ENCODE measurements around the gene TALDO1. TPM values are rescaled to one million over a fixed set of nuclear protein-coding genes. Genes with fewer than 3 reads are reported as not detected.

Gene TALDO1
- total and polyA plus RNA-seq, 3 experiments from 2014 or later, result 184 to 246 (median 245) TPM

DNA sequence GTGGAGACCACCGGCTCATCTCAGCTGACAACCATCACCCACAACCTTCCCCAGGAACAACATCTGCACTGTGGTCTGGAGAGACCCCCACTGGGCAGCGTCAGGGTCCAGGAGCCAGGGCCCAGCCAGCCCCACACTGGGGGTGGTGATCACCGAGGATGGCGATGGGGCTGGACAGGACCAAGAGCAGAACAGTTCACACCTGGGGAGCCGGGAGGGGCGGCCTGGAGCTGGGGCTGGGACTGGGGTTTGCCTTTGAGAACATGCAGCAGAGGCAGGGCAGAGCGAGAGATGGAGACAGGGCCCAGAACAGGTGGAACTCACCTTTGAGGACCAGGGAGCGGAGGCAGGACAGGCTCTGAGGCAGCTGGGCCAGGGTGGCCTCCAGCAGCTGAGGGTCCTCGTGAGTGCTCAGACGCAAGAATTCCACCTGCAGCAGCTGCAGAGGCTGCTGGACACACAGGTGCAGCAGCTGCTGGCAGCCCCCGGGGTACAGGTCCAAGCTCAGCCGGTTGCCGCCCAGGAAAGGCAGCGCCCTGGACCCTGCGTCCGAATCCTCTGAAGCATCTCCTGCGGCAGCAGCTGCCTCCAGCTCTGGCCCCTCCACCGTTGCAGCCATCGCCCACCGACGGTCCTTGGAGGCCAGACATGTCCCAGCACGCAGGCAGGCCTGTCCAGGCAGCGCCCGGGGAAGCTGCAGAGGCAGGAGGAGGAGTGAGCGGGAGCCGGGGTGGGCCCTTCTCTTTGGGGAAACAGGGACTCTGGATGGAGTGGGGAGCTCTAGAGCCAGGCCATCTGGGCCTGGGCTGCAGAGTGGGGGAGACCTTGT lies 56.7 kb downstream of the TALDO1 start:
- Histone ChIP-seq H3K36me3 (ENCODE audit: insufficient read depth, low read length) (no peaks in the 10 kb centered on the region), H3K27ac (ENCODE audit: low read depth, low read length) (peak overlapping the region; percentile 43), H3K27me3 (ENCODE audit: insufficient read depth, low read length, poor library complexity, severe bottlenecking) (no peaks in the 10 kb centered on the region), H3K9me3 (ENCODE audit: low read length) (no peaks in the 10 kb centered on the region), H3K4me1 (ENCODE audit: insufficient read depth, low read length) (peaks cover 19% of the 10 kb centered on the region), H3K4me3 (ENCODE audit: low read length) (peak overlapping the region; percentile 56)
- no peaks in the 10 kb centered on the region for H3K36me3 Mint-ChIP-seq
- peak overlapping the region; percentile 70 to 91 (median 80) for H3K4me3 Mint-ChIP-seq
- H3K9me3 Mint-ChIP-seq, result no peaks in the 10 kb centered on the region
- POLR2A ChIA-PET, result interaction anchor here (0.7 to 1.6 kb wide), 2 partner anchors 16 to 28 kb away, joined by 5 read pairs; partner anchors contain the start of genes CD151 and PNPLA2
- no peaks in the 10 kb centered on the region for H3K27me3 Mint-ChIP-seq
- H3K27ac Mint-ChIP-seq, result peak overlapping the region in 4 of 8 donors; percentile 68 to 92 (median 87)
- peaks cover 13 to 26% (median 13%) of the 10 kb centered on the region in 3 donors for H3K4me1 Mint-ChIP-seq
- DNase-seq, result no peak
- CTCF ChIA-PET, result no interaction called here

DNA sequence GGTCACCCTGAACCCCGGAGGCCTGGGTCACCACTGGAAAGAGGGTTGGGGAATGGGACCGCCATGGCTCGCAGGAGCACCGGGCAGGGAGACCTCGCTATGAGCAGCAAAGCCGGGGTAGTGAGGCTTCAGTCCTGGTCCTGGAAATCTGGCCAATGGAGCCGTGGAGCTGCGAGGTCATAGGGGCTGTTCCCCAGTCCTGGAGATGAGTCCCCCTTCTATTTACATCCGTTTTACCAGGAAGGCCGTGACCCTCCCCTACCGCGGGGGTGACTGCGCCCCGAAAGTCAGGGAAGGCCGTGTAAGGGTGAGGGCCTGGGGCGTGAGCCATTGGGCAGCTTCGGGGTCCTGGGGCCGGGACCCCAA lies 57.3 kb downstream of the TALDO1 start:
- Mint-ChIP-seq H3K36me3 (peaks cover 0 to 2% (median 0%) of the 10 kb centered on the region in 3 donors), H3K4me1 (peaks cover 14 to 29% (median 15%) of the 10 kb centered on the region in 3 donors), H3K9me3 (no peaks in the 10 kb centered on the region), H3K4me3 (peak overlapping the region; percentile 70 to 91 (median 80)), H3K27ac (peak overlapping the region in 5 of 8 donors; percentile 54 to 88 (median 86)), H3K27me3 (no peaks in the 10 kb centered on the region)
- peak overlapping the region; percentile 56 for H3K4me3 ChIP-seq (ENCODE audit: low read length)
- no peaks in the 10 kb centered on the region for H3K27me3 ChIP-seq (ENCODE audit: insufficient read depth, low read length, poor library complexity, severe bottlenecking)
- H3K27ac ChIP-seq (ENCODE audit: low read depth, low read length), result peak overlapping the region; percentile 43
- ChIA-PET POLR2A (interaction anchor here (0.6 to 1.6 kb wide), 4 partner anchors 15 to 156 kb away, joined by 4 to 5 read pairs (median 4); partner anchors contain the start of genes CD151 and PNPLA2), CTCF (interaction anchor here (1.7 kb wide), 1 partner anchor 15 kb away, joined by 5 read pairs; the partner anchor contains the start of gene PNPLA2)
- DNase-seq, result no peak
- H3K4me1 ChIP-seq (ENCODE audit: insufficient read depth, low read length), result peaks cover 19% of the 10 kb centered on the region
- no peaks in the 10 kb centered on the region for H3K9me3 ChIP-seq (ENCODE audit: low read length)
- H3K36me3 ChIP-seq (ENCODE audit: insufficient read depth, low read length), result no peaks in the 10 kb centered on the region

DNA sequence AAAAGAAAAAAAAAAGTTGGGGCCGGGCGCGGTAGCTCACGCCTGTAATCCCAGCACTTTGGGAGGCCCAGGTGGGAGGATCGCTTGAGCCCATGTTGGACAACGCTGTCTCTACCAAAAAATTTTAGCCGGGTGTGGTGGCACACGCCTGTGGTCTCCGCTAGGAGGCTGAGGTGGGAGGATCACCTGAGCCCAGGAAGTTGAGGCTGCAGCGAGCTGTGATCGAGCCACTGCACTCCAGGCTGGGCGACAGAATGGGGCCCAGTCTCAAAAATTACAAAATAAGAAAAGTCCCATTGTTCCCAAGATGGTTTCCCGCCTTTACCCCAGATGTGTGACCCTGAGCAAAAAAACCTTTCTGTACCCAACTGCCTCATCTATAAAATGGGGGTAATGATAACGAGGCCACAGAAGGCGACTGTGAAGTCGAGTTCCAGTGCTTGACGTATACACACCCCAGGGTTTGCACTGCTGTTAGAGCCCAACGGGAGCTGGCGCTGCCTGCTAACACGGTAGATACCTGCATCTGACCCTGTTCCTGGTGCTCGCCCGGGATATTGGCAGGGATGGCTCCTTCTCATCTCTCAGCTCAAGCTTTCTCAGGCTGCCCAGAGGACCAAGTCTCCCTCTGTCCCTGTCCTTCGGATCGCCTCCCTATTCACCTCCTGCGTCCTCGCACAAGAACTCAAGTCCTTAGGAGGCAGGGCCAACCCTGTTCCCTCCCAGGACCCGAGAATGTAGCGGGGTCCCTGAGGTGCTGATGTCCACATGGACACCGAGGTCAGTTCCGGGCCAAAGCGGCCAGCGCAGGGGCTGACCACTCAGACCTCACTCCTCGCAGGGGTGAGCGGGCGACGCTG lies 61.4 kb downstream of the TALDO1 start:
- peak in 3 of 5 donors; percentile 50 to 75 (median 51) for DNase-seq
- Histone ChIP-seq H3K4me3 (ENCODE audit: low read length) (peak overlapping the region; percentile 100), H3K27ac (ENCODE audit: low read depth, low read length) (peak overlapping the region; percentile 92), H3K4me1 (ENCODE audit: insufficient read depth, low read length) (peaks cover 35% of the 10 kb centered on the region), H3K27me3 (ENCODE audit: insufficient read depth, low read length, poor library complexity, severe bottlenecking) (no peaks in the 10 kb centered on the region), H3K9me3 (ENCODE audit: low read length) (no peaks in the 10 kb centered on the region), H3K36me3 (ENCODE audit: insufficient read depth, low read length) (peaks cover 20% of the 10 kb centered on the region)
- ChIA-PET POLR2A (interaction anchor here (0.6 to 2.0 kb wide), 9 partner anchors 10 to 601 kb away, joined by 3 to 38 read pairs (median 3); partner anchors contain the start of genes BET1L, CD151, HRAS and PNPLA2), CTCF (interaction anchor here (1.4 to 1.6 kb wide), 2 partner anchors 11 to 14 kb away, joined by 4 to 5 read pairs; no protein-coding TSS in a partner anchor)
- H3K4me3 Mint-ChIP-seq, result peak overlapping the region; percentile 94 to 100 (median 95)
- peak overlapping the region; percentile 92 to 100 (median 98) for H3K27ac Mint-ChIP-seq
- peaks cover 33 to 59% (median 34%) of the 10 kb centered on the region in 3 donors for H3K4me1 Mint-ChIP-seq
- peaks cover 0 to 35% (median 2%) of the 10 kb centered on the region in 3 donors for H3K36me3 Mint-ChIP-seq
- no peaks in the 10 kb centered on the region for H3K27me3 Mint-ChIP-seq
- no peaks in the 10 kb centered on the region for H3K9me3 Mint-ChIP-seq

DNA sequence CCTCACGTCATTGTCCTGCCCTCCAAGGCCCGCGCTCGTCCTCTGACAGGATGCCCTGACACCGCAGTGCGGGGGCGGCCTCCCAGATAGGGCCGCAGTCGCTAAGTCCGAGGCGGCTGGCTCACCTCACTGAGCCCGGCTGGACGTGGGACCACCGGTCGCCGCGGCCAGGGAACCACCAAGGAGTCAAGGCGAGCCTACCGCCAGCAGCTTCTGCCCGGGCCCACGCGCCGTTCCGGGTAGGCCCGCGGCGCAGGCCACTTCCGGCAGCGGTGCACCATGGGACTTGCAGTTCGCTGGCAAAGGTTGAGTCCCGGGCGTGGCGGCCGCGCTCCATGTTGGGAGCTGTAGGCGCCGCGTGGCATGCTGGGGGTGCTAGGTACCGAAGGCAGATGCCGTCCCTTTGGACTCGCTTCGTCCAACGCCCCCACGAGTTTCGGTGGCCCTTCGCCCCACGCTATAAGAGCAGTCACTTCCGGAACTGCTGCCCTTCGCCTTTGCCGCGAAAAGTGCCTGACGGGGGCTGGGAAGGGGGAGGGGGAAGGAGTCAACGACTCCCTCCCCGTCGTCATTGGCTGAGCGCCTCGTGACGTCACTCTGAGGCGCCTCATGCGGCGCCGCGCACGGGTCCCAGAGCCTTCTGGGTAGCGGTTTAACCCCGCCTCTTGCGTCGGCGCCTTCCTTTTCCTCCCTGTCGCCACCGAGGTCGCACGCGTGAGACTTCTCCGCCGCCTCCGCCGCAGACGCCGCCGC lies 62.2 kb downstream of the TALDO1 start, which contains the start of gene RPLP2:
TSS of gene RPLP2 (plus strand) at position 681 of the 753 bp plus-strand sequence. CDS start 268 bp downstream, outside the sequence.
- Mint-ChIP-seq H3K4me1 (peaks cover 33 to 51% (median 34%) of the 10 kb centered on the region in 3 donors), H3K27ac (peak within 1 kb of the TSS; percentile 97 to 100 (median 98)), H3K27me3 (no peaks in the 10 kb centered on the region), H3K9me3 (no peaks in the 10 kb centered on the region), H3K36me3 (peaks cover 0 to 38% (median 2%) of the 10 kb centered on the region in 3 donors), H3K4me3 (peak within 1 kb of the TSS; percentile 94 to 100 (median 95))
- no peaks in the 10 kb centered on the region for H3K9me3 ChIP-seq (ENCODE audit: low read length)
- H3K4me3 ChIP-seq (ENCODE audit: low read length), result peak within 1 kb of the TSS; percentile 100
- CTCF ChIA-PET, result interaction anchor here (1.4 to 1.6 kb wide), 2 partner anchors 10 to 13 kb away, joined by 4 to 5 read pairs; no protein-coding TSS in a partner anchor
- H3K36me3 ChIP-seq (ENCODE audit: insufficient read depth, low read length), result peaks cover 20% of the 10 kb centered on the region
- peaks cover 27% of the 10 kb centered on the region for H3K4me1 ChIP-seq (ENCODE audit: insufficient read depth, low read length)
- H3K27me3 ChIP-seq (ENCODE audit: insufficient read depth, low read length, poor library complexity, severe bottlenecking), result no peaks in the 10 kb centered on the region
- POLR2A ChIA-PET, result interaction anchor here (0.6 to 2.0 kb wide), 10 partner anchors 10 to 602 kb away, joined by 3 to 38 read pairs (median 4); partner anchors contain the start of genes BET1L, CD151, HRAS and PNPLA2
- DNase-seq, result peak; percentile 95 to 98 (median 97)
- peak within 1 kb of the TSS; percentile 92 for H3K27ac ChIP-seq (ENCODE audit: low read depth, low read length)

DNA sequence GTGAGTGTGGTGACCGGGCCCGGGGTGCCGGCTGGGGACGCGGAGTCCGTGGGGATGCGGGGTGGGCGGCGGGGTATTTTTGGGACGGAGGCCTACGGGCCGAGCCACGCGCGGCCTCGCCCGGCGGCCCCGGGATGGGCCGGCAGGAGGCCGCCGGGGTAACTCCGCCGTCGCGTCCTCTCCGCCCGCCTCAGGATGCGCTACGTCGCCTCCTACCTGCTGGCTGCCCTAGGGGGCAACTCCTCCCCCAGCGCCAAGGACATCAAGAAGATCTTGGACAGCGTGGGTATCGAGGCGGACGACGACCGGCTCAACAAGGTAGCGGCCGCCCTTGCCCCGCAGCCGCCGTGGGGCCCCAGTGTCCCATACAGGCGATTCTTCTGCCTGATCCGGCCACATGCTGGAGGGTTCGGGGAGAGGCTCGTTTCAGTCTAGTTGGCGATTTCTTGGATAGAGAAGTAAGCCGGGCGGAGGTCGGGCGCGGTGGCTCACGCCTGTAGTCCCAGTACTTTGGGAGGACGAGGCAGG lies 62.8 kb downstream of the TALDO1 start:
- CTCF ChIA-PET, result interaction anchor here (0.8 kb wide), 1 partner anchor 9 kb away, joined by 3 read pairs; the partner anchor contains the start of gene PNPLA2
- Mint-ChIP-seq H3K36me3 (peaks cover 0 to 38% (median 2%) of the 10 kb centered on the region in 3 donors), H3K9me3 (no peaks in the 10 kb centered on the region), H3K4me1 (peaks cover 33 to 49% (median 34%) of the 10 kb centered on the region in 3 donors), H3K4me3 (peak overlapping the region; percentile 94 to 100 (median 95)), H3K27me3 (no peaks in the 10 kb centered on the region), H3K27ac (peak overlapping the region; percentile 97 to 100 (median 98))
- peak overlapping the region; percentile 92 for H3K27ac ChIP-seq (ENCODE audit: low read depth, low read length)
- H3K4me1 ChIP-seq (ENCODE audit: insufficient read depth, low read length), result peaks cover 26% of the 10 kb centered on the region
- H3K9me3 ChIP-seq (ENCODE audit: low read length), result no peaks in the 10 kb centered on the region
- DNase-seq, result no peak
- peak overlapping the region; percentile 100 for H3K4me3 ChIP-seq (ENCODE audit: low read length)
- peaks cover 20% of the 10 kb centered on the region for H3K36me3 ChIP-seq (ENCODE audit: insufficient read depth, low read length)
- no peaks in the 10 kb centered on the region for H3K27me3 ChIP-seq (ENCODE audit: insufficient read depth, low read length, poor library complexity, severe bottlenecking)
- POLR2A ChIA-PET, result interaction anchor here (0.6 to 2.0 kb wide), 11 partner anchors 9 to 304 kb away, joined by 3 to 38 read pairs (median 5); partner anchors contain the start of genes CD151, HRAS, PNPLA2 and TSPAN4

DNA sequence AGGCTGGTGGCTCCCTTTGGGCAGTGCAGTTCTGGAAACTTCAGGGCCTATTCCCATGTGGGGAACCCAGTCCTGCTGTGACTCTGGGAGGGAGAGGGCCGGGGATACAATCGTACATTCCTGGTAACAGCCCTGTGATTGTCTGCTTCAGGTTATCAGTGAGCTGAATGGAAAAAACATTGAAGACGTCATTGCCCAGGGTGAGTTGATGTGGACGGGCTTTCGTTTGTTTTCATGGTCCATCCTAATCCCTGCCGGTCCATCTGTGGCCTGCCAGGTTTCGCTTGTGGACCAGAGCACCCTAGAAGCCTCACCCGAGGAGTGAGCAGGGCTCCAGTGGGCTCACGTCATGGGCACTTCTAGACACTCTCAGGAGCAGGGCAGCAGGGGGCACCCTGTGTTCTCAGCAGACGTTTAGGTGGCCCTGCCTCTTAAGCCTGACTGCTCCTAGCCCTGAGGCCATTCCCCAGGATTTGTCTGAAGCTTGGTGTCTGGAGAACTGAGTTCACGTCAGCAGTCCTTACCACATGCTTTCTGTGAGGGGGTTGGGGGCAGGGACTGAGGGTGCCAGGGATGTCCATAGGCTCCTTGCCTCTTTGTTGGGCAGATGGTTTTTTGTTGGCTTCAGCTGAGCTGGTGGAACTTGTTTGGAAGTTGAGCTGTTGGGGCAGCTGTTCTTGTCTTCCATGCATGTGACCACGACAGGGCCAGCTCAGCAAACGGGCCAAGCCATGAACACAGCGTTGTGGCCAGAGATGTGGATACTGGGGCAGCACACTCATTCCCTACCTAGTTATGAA lies 64.4 kb downstream of the TALDO1 start:
- Mint-ChIP-seq H3K36me3 (peaks cover 0 to 38% (median 2%) of the 10 kb centered on the region in 3 donors), H3K27ac (peak overlapping the region; percentile 61 to 100 (median 92)), H3K9me3 (no peaks in the 10 kb centered on the region), H3K4me1 (peaks cover 30 to 44% (median 34%) of the 10 kb centered on the region in 3 donors), H3K27me3 (no peaks in the 10 kb centered on the region), H3K4me3 (peak overlapping the region; percentile 84 to 100 (median 95))
- CTCF ChIA-PET, result interaction anchor here (0.9 to 1.3 kb wide), 3 partner anchors 11 to 23 kb away, joined by 3 read pairs; no protein-coding TSS in a partner anchor
- Histone ChIP-seq H3K27me3 (ENCODE audit: insufficient read depth, low read length, poor library complexity, severe bottlenecking) (no peaks in the 10 kb centered on the region), H3K27ac (ENCODE audit: low read depth, low read length) (peak overlapping the region; percentile 92), H3K36me3 (ENCODE audit: insufficient read depth, low read length) (peaks cover 20% of the 10 kb centered on the region), H3K4me3 (ENCODE audit: low read length) (no peak overlapping the region), H3K9me3 (ENCODE audit: low read length) (no peaks in the 10 kb centered on the region), H3K4me1 (ENCODE audit: insufficient read depth, low read length) (peaks cover 26% of the 10 kb centered on the region)
- no peak for DNase-seq
- POLR2A ChIA-PET, result interaction anchor here (1.8 kb wide), 1 partner anchor 8 kb away, joined by 25 read pairs; the partner anchor contains the start of gene PNPLA2
